Measurements from ENCODE around the gene CYP2R1.
"Not testable (repeated sequence)": the region's sequence is repeated elsewhere in the genome, so short reads cannot be mapped to it uniquely, and the experiment has no call there.

CYP2R1 gene

GRCh38 chr11:14882196-14882595, 9.8 kb downstream of the CYP2R1 start:
- TF ChIP-seq CTCF (conservative IDR thresholded peaks at IDR 0.05; ENCODE audit: control insufficient read depth, insufficient read depth, low read depth, low read length), result no peak
- no peak overlapping the region for H3K4me3 ChIP-seq (ENCODE audit: control insufficient read depth, low read depth, low read length)
- no peak for DNase-seq (ENCODE audit: low read depth)

- no peak overlapping the region for H3K4me3 ChIP-seq (ENCODE audit: control insufficient read depth, low read depth, low read length)
- no peak for TF ChIP-seq CTCF (conservative IDR thresholded peaks at IDR 0.05; ENCODE audit: control insufficient read depth, insufficient read depth, low read depth, low read length)
- DNase-seq (ENCODE audit: low read depth), result no peak
These were observed 10.3 kb downstream of the CYP2R1 start for GRCh38 chr11:14881576-14882193.

GRCh38 chr11:14875163-14875562, 16.9 kb downstream of the CYP2R1 start:
- DNase-seq (ENCODE audit: low read depth), result no peak
- no peak for TF ChIP-seq CTCF (conservative IDR thresholded peaks at IDR 0.05; ENCODE audit: control insufficient read depth, insufficient read depth, low read depth, low read length)
- no peak overlapping the region for H3K4me3 ChIP-seq (ENCODE audit: control insufficient read depth, low read depth, low read length)

- no peak for TF ChIP-seq CTCF (conservative IDR thresholded peaks at IDR 0.05; ENCODE audit: control insufficient read depth, insufficient read depth, low read depth, low read length)
- no peak for DNase-seq (ENCODE audit: low read depth)
- H3K4me3 ChIP-seq (ENCODE audit: control insufficient read depth, low read depth, low read length), result no peak overlapping the region
These were observed 18.4 kb downstream of the CYP2R1 start for GRCh38 chr11:14873632-14874031.

GRCh38 chr11:14872032-14872431, 20.0 kb downstream of the CYP2R1 start:
- no peak for TF ChIP-seq CTCF (conservative IDR thresholded peaks at IDR 0.05; ENCODE audit: control insufficient read depth, insufficient read depth, low read depth, low read length)
- no peak for DNase-seq (ENCODE audit: low read depth)
- no peak overlapping the region for H3K4me3 ChIP-seq (ENCODE audit: control insufficient read depth, low read depth, low read length)

GRCh38 chr11:14863775-14864174, 28.3 kb downstream of the CYP2R1 start:
- H3K4me3 ChIP-seq (ENCODE audit: control insufficient read depth, low read depth, low read length); DNase-seq (ENCODE audit: low read depth): not testable (repeated sequence)

GRCh38 chr11:14861680-14862079, 30.4 kb downstream of the CYP2R1 start:
- TF ChIP-seq CTCF (conservative IDR thresholded peaks at IDR 0.05; ENCODE audit: control insufficient read depth, insufficient read depth, low read depth, low read length), result no peak
- DNase-seq (ENCODE audit: low read depth), result no peak
- no peak overlapping the region for H3K4me3 ChIP-seq (ENCODE audit: control insufficient read depth, low read depth, low read length)
